HG03097 (cell line): ENCODE data around the gene FAHD1.

Source experiments
- ATAC-seq: cut with Tn5 transposase; IDR thresholded peaks from one replicate; pipeline ENCODE4 v1.9.1; 2021; ENCODE audit not compliant: unreplicated experiment, low FRiP score

Gene FAHD1

DNA sequence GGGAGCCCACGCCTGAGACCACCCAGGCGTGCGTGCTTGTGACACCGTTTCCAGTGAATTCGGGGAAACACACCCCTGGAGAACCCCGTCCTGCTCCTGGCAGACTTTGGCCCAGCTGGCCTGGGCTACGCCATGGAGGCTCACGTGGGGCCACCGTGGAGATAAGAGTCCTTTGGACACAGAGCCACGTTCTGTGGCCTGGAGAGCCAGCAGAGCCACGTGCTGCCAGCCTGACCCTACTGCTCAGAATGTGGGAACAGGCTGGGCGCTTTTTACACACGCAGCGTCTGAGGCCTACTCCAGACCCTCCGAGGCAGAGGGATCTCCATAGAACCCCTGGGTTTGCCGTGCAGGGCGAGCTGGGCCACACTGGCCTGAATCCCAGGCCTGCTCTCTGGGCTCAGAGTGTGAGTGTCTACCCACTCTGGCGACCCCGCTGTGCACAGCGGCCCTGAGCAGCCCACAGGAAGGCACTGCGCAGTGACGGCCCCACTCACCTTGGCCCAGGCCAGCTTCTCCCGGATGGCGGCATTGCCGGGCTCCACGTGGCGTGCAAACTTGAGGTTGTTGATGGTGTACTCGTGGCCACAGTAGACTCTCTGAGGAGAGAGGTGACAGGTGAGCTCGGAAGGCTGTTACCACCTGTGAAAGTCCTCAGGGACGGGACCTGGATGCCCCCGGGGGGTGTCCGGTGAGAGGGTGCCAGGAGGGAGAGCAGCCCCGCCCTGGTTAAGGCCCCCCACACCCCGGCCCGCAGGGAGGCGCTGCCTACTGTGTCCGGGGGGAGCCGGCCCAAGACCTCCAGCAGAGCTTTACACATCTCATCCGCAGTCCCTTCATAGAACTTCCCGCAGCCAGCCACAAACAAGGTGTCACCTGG is 10.4 kb upstream of the FAHD1 start:
- ATAC-seq, result no peak

DNA sequence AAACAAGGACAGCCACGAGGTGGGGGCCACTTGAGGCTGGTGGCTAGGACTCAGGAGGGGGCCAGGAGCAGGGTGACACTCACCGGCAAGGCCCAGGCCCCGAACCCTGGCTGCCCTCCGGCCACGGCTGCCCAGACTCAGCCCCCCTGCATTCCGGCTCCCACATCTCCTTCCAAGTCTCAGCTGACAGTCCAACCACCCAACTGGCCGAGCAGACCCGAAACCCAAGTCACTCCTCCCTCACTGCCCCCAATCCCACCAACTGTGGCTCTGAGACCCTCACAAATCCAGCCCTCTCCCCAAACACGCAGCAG is 9.8 kb upstream of the FAHD1 start:
- ATAC-seq, result no peak

- ATAC-seq, result no peak
These were observed 9.3 kb upstream of the FAHD1 start for GRCh38 chr16:1817716-1818115.

DNA sequence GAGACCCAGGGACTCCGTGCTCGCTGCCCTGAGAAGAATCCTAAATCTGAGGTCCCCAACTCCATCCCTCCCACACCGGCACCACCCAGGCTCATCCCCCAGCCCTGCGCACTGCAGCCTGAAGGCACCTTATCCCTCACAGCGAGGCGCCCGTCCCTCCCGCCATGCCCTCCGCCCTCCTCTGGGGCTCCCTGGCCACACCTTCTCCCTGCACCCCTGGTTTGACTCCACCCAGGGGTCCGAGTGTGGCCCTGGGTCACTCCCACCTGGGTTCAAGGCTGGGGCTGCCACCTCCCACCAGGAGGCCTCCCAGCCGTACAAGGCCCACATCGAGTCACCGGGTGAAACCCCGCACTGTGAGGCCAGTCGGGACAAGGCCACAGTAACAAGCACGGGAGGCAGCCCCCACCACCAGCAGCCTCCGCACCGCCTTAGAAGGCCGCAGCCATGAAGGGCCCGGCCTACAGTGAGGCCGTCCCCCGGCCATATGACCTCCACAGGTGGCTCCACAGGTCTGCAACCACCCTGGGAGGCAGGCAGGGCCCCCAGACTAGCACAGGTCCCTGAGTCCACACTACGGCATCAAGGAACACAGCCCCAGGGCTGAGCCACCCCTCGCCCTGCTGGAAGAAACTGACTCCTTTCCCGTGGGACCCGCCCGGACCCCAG is 8.7 kb upstream of the FAHD1 start:
- ATAC-seq, result no peak

- no peak for ATAC-seq
These were observed 8.0 kb upstream of the FAHD1 start for GRCh38 chr16:1818873-1819525.

- no peak for ATAC-seq
These were observed 7.4 kb upstream of the FAHD1 start for GRCh38 chr16:1819611-1820010.

- no peak for ATAC-seq
These were observed 6.7 kb upstream of the FAHD1 start for GRCh38 chr16:1820096-1820945.

DNA sequence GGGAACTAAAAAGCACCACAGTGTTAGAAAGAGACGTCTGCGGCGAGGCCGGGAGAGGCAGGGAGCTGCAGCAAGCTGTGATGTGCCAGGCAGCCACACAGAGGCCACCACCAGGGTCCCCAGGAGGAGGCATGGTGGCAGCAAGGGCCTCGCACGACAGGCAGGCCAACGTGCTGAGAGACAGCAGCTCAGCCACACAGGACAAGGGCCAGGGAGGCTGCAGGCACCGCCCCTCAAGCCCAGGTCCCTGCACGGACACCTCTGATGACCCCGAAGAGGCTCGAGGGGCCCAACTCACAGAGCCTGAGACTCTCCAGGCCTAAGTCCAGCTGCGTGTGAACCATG is 6.1 kb upstream of the FAHD1 start:
- no peak for ATAC-seq

GRCh38 chr16:1821861-1822611 is 5.0 kb upstream of the FAHD1 start:
- no peak for ATAC-seq

DNA sequence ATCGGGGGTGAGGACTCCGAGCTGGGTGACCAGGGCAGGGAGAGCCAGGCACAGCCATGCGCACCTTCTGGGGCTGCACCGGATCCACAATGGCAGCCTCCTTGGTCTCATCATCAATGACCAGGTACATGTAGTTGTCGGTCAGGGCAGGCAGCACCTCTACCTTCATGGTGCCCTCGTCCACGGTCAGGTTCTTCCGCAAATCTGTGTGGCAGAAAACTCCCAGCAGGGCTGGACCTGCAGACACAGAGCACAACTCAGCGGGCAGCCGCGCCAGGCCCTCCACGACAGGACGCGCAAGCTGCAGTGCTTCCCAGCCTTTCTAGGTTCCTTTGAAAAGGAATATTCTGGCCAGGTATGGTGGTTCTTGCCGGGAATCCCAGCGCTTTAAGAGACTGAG is 4.2 kb upstream of the FAHD1 start:
- ATAC-seq, result no peak

GRCh38 chr16:1823821-1824220 is 3.2 kb upstream of the FAHD1 start:
- no peak for ATAC-seq

- no peak for ATAC-seq
These were observed 1.6 kb upstream of the FAHD1 start for GRCh38 chr16:1825381-1825863.

- ATAC-seq, result peak; percentile 18
These were observed 929 bp upstream of the FAHD1 start for GRCh38 chr16:1825864-1826690.

DNA sequence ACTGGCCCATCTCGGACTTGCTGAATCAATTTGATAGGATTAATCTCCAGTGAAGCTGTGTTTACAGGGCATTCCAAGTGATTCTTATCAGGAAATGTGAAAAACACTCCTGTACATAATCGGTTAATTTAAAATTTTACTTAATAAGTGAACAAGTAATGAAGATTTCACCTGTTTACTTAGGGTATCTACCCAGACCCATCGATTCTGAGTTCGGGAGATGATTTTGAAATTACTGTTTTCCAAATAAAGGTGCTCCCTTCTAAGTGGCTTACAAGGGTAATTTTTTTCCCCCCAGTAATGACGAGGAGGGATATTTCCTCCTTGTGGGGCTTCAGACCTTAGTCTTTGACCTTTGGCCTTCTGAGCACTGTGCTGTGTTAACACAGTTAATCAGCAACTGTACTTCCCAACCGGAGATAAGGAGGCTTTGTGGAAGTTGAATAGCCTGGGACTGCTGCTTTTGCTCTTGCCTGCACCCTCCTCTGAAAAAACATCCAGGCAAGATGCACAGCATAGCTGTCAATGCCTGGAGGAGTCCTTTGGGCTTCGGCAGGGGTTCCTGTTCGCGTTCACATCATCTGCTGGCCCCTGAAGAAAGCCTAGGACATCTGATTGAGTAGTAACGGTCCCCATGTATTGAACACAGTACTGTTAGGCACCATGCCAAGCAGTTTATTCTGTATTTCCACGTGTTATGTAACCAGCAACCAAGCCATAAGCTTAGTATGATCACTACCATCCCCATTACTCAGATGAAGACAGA is 1.8 kb downstream of the FAHD1 start:
- no peak for ATAC-seq

- no peak for ATAC-seq
These were observed 3.2 kb downstream of the FAHD1 start for GRCh38 chr16:1830213-1830612.

DNA sequence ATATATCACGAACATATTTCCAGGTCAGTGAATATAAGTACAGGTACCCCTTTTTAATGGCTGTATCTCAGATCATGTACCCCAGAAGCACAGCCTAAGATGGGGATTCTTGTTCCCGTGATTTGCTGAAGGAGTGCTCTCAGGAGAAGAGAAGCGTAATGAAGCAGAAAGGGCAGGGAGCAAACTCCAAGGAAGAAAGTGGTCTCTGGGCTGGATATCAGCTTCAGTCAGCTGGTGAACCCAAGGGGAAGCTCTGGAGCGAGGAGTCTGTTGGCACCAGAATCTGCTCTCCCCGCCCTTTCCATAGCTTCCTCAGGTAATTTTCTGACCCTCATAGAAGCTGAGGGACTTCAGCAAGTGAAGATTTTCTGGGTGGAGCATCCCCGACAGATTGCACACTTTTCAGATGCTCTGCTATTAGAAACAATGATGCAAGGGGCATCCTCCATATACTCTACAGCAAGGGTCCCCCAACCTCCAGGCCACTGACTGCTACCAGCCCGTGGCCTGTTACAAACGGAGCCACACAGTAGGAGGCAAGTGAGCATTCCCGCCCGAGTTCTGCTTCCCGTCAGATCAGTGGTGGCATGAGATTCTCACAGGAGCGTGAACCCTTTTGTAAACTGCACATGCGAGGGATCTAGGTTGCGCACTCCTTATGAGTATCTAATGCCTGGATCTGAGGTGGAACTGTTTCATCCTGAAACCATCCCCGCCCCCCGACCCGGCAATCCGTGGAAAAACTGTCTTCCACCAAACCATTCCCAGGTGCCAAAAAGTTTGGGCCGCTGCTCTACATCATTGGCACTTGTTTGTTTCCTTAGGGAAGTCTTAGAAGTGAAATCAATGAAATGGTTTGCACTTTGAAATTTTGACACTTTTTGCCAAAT is 4.4 kb downstream of the FAHD1 start:
- no peak for ATAC-seq

DNA sequence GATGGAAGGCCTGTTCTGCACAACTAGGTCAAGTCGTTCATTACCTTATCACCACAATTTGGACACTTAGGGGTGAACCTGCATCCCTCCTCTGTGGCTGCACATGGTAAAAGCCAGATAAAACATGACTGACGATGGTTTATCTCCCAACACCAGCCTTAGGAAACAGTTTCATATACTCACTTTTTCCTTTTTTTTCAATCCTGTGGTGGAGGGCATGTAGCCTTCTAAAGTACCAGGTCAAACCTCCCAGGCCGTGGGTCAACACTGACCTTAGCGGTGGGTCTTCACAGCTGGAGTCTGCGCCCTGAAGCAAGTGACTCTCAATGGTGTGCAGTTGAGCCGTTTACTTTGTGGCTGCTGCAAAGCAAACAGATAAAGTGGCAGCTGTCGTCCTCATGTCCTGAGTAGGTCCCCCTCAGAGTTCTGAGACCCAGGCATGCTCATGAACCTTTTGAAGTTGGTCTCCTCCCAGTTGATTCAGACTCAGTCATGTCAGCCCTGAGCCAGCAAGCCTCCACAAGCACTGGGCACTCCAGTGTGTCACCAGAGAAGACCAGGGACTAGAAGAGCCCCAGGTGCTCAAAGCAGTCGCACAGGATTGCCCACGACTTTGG is 5.9 kb downstream of the FAHD1 start:
- ATAC-seq, result no peak
